ENCODE data around the gene SPACA7.

- TF ChIP-seq FOXK2 (IDR thresholded peaks at IDR 0.05): no peak
- no peak for TF ChIP-seq NFRKB (IDR thresholded peaks at IDR 0.05)
- no peak for TF ChIP-seq ARNT (IDR thresholded peaks at IDR 0.05)
- no peak for TF ChIP-seq FOXM1 (IDR thresholded peaks at IDR 0.05; ENCODE audit: borderline replicate concordance)
- no peak for TF ChIP-seq SUZ12 (IDR thresholded peaks at IDR 0.05)
- no peak for TF ChIP-seq ELF4 (IDR thresholded peaks at IDR 0.05)
- TF ChIP-seq SP1 (IDR thresholded peaks at IDR 0.05): no peak
- no peak for TF ChIP-seq BHLHE40 (IDR thresholded peaks at IDR 0.05; ENCODE audit: borderline replicate concordance)
- TF ChIP-seq CTBP1 (IDR thresholded peaks at IDR 0.05; ENCODE audit: borderline replicate concordance): no peak
- TF ChIP-seq FOXA1 (IDR thresholded peaks at IDR 0.05): no peak
- no peak for TF ChIP-seq ZNF384 (IDR thresholded peaks at IDR 0.05)
- no peak for TF ChIP-seq HDGF (IDR thresholded peaks at IDR 0.05; ENCODE audit: borderline replicate concordance)
Observed at GRCh38 chr13:112453207-112453829, 77.2 kb downstream of the SPACA7 start.

Data from HEK293T (cell line).